Activated CD4-positive, alpha-beta memory T cell treated with anti-CD3 and anti-CD28 coated beads, Interleukin-2, amount 10 ng/mL, durations not matched to agents 7 days and 5 days (primary cell): ENCODE measurements around the gene HNF1B. TPM values are rescaled to one million over a fixed set of nuclear protein-coding genes. Genes with fewer than 3 reads are reported as not detected.
A peak's percentile ranks its signal among the peaks of the same experiment; 100 is the strongest.

Experiments
- CTCF ChIA-PET: fragments of 350-600 bp; sonication (Branson Sonifier 250); formaldehyde crosslinking; loops from one replicate; lab custom pipeline; 2021; ENCODE audit warnings: antibody characterized with exemption, inconsistent platforms; lab: Charles Lee
- POLR2A ChIA-PET: fragments of 350-600 bp; sonication (Branson Sonifier 250); formaldehyde crosslinking; loops from one replicate; lab custom pipeline; 2021; ENCODE audit warnings: antibody characterized with exemption; lab: Charles Lee
- DNase-seq: peaks from one replicate; pipeline ENCODE4 v3.0.0-alpha.2; 2020
- H3K27ac Mint-ChIP-seq: one replicate; pipeline ENCODE4 v1.8.0; 2021; ENCODE audit warnings: mild to moderate bottlenecking, mixed read lengths
- H3K27me3 Mint-ChIP-seq: one replicate; pipeline ENCODE4 v1.8.0; 2021; ENCODE audit warnings: mixed read lengths
- H3K36me3 Mint-ChIP-seq: one replicate; pipeline ENCODE4 v1.8.0; 2021; ENCODE audit warnings: low read depth, mixed read lengths
- H3K4me1 Mint-ChIP-seq: one replicate; pipeline ENCODE4 v1.8.0; 2021; ENCODE audit warnings: mixed read lengths
- H3K4me3 Mint-ChIP-seq: one replicate; pipeline ENCODE4 v1.8.0; 2021; ENCODE audit warnings: mild to moderate bottlenecking, mixed read lengths
- H3K9me3 Mint-ChIP-seq: one replicate; pipeline ENCODE4 v1.8.0; 2021; ENCODE audit warnings: mixed read lengths
- total RNA-seq, 2 experiments: library from RNA; stranded (reverse); gene quantifications; one replicate each; pipeline ENCODE4 v1.2.3, GENCODE V29; 2021

Gene HNF1B
- total RNA-seq, 2 experiments from 2014 or later, result not detected

GRCh38 chr17:37706446-37706845 lies 38.4 kb downstream of the HNF1B start:
- CTCF ChIA-PET, result interaction anchor here (5.8 kb wide), 1 partner anchor 85 kb away, joined by 39 read pairs; no protein-coding TSS in a partner anchor
- Mint-ChIP-seq H3K9me3 (no peaks in the 10 kb centered on the region), H3K36me3 (no peaks in the 10 kb centered on the region), H3K4me3 (no peak overlapping the region), H3K4me1 (peaks cover 9% of the 10 kb centered on the region), H3K27me3 (peaks cover 63% of the 10 kb centered on the region), H3K27ac (no peak overlapping the region)
- POLR2A ChIA-PET, result no interaction called here
- DNase-seq, result no peak

- CTCF ChIA-PET, result interaction anchor here (0.5 to 5.8 kb wide), 4 partner anchors 81 to 1854 kb away, joined by 3 to 39 read pairs (median 4); no protein-coding TSS in a partner anchor
- H3K4me1 Mint-ChIP-seq, result peaks cover 17% of the 10 kb centered on the region
These were observed 42.3 kb downstream of the HNF1B start for GRCh38 chr17:37702598-37702997.

GRCh38 chr17:37701496-37701898 lies 43.4 kb downstream of the HNF1B start:
- Mint-ChIP-seq H3K27me3 (peaks cover 48% of the 10 kb centered on the region), H3K4me1 (peaks cover 20% of the 10 kb centered on the region), H3K4me3 (no peak overlapping the region), H3K36me3 (no peaks in the 10 kb centered on the region), H3K9me3 (no peaks in the 10 kb centered on the region), H3K27ac (no peak overlapping the region)
- ChIA-PET POLR2A (no interaction called here), CTCF (interaction anchor here (1.5 to 5.8 kb wide), 3 partner anchors 68 to 89 kb away, joined by 3 to 39 read pairs (median 4); no protein-coding TSS in a partner anchor)
- peak; percentile 63 for DNase-seq

More at GRCh38 chr17:37702598-37702997, 42.3 kb downstream of the HNF1B start:
- POLR2A ChIA-PET, result no interaction called here
- Mint-ChIP-seq H3K27me3 (peaks cover 48% of the 10 kb centered on the region), H3K4me3 (no peak overlapping the region), H3K27ac (no peak overlapping the region), H3K36me3 (no peaks in the 10 kb centered on the region), H3K9me3 (no peaks in the 10 kb centered on the region)
- no peak for DNase-seq

- DNase-seq, result no peak
- H3K27ac Mint-ChIP-seq, result no peak overlapping the region
- CTCF ChIA-PET, result interaction anchor here (1.5 to 5.8 kb wide), 2 partner anchors 69 to 90 kb away, joined by 3 to 39 read pairs; no protein-coding TSS in a partner anchor
- peaks cover 48% of the 10 kb centered on the region for H3K27me3 Mint-ChIP-seq
- no peak overlapping the region for H3K4me3 Mint-ChIP-seq
- POLR2A ChIA-PET, result no interaction called here
- H3K4me1 Mint-ChIP-seq, result peaks cover 20% of the 10 kb centered on the region
- no peaks in the 10 kb centered on the region for H3K9me3 Mint-ChIP-seq
- no peaks in the 10 kb centered on the region for H3K36me3 Mint-ChIP-seq
These were observed 44.0 kb downstream of the HNF1B start for GRCh38 chr17:37700881-37701280.

- Mint-ChIP-seq H3K4me3 (no peak overlapping the region), H3K27ac (no peak overlapping the region), H3K36me3 (no peaks in the 10 kb centered on the region), H3K9me3 (peaks cover 3% of the 10 kb centered on the region), H3K27me3 (peaks cover 40% of the 10 kb centered on the region), H3K4me1 (peaks cover 20% of the 10 kb centered on the region)
- ChIA-PET POLR2A (no interaction called here), CTCF (interaction anchor here (0.6 kb wide), 2 partner anchors 117 to 118 kb away, joined by 3 read pairs; no protein-coding TSS in a partner anchor)
- DNase-seq, result no peak
These were observed 45.4 kb downstream of the HNF1B start for GRCh38 chr17:37699285-37699973.

GRCh38 chr17:37698911-37699255 lies 46.0 kb downstream of the HNF1B start:
- POLR2A ChIA-PET, result no interaction called here
- CTCF ChIA-PET, result interaction anchor here (0.6 kb wide), 2 partner anchors 117 to 119 kb away, joined by 3 read pairs; no protein-coding TSS in a partner anchor
- Mint-ChIP-seq H3K4me1 (peaks cover 20% of the 10 kb centered on the region), H3K27ac (no peak overlapping the region), H3K9me3 (peaks cover 3% of the 10 kb centered on the region), H3K27me3 (peaks cover 35% of the 10 kb centered on the region), H3K36me3 (no peaks in the 10 kb centered on the region), H3K4me3 (no peak overlapping the region)
- no peak for DNase-seq

GRCh38 chr17:37698132-37698910 lies 46.5 kb downstream of the HNF1B start:
- CTCF ChIA-PET, result interaction anchor here (0.6 to 1.1 kb wide), 3 partner anchors 93 to 119 kb away, joined by 3 to 6 read pairs (median 3); no protein-coding TSS in a partner anchor

GRCh38 chr17:37697381-37697780 lies 47.5 kb downstream of the HNF1B start:
- POLR2A ChIA-PET, result no interaction called here

More at GRCh38 chr17:37698132-37698910, 46.5 kb downstream of the HNF1B start:
- DNase-seq, result peak; percentile 17
- POLR2A ChIA-PET, result no interaction called here
- H3K4me1 Mint-ChIP-seq, result peaks cover 20% of the 10 kb centered on the region
- peaks cover 30% of the 10 kb centered on the region for H3K27me3 Mint-ChIP-seq
- H3K36me3 Mint-ChIP-seq, result no peaks in the 10 kb centered on the region
- H3K9me3 Mint-ChIP-seq, result peaks cover 3% of the 10 kb centered on the region
- no peak overlapping the region for H3K27ac Mint-ChIP-seq
- no peak overlapping the region for H3K4me3 Mint-ChIP-seq

GRCh38 chr17:37696366-37696765 lies 48.5 kb downstream of the HNF1B start:
- DNase-seq, result no peak
- CTCF ChIA-PET, result no interaction called here

More at GRCh38 chr17:37697381-37697780, 47.5 kb downstream of the HNF1B start:
- Mint-ChIP-seq H3K9me3 (peaks cover 3% of the 10 kb centered on the region), H3K27ac (no peak overlapping the region), H3K27me3 (peaks cover 24% of the 10 kb centered on the region), H3K36me3 (no peaks in the 10 kb centered on the region), H3K4me1 (peaks cover 18% of the 10 kb centered on the region), H3K4me3 (no peak overlapping the region)
- CTCF ChIA-PET, result interaction anchor here (1.1 kb wide), 1 partner anchor 94 kb away, joined by 6 read pairs; no protein-coding TSS in a partner anchor
- DNase-seq, result no peak

GRCh38 chr17:37695726-37696125 lies 49.1 kb downstream of the HNF1B start:
- no peak for DNase-seq
- Mint-ChIP-seq H3K27ac (no peak overlapping the region), H3K4me3 (no peak overlapping the region), H3K27me3 (peaks cover 18% of the 10 kb centered on the region), H3K4me1 (peaks cover 16% of the 10 kb centered on the region), H3K9me3 (peaks cover 3% of the 10 kb centered on the region), H3K36me3 (no peaks in the 10 kb centered on the region)
- ChIA-PET POLR2A (no interaction called here), CTCF (no interaction called here)

More at GRCh38 chr17:37696366-37696765, 48.5 kb downstream of the HNF1B start:
- peaks cover 19% of the 10 kb centered on the region for H3K27me3 Mint-ChIP-seq
- no peak overlapping the region for H3K4me3 Mint-ChIP-seq
- no peaks in the 10 kb centered on the region for H3K36me3 Mint-ChIP-seq
- peaks cover 16% of the 10 kb centered on the region for H3K4me1 Mint-ChIP-seq
- POLR2A ChIA-PET, result no interaction called here
- H3K9me3 Mint-ChIP-seq, result peaks cover 3% of the 10 kb centered on the region
- H3K27ac Mint-ChIP-seq, result no peak overlapping the region

GRCh38 chr17:37694734-37695133 lies 50.1 kb downstream of the HNF1B start:
- no peak overlapping the region for H3K4me3 Mint-ChIP-seq
- CTCF ChIA-PET, result no interaction called here
- POLR2A ChIA-PET, result no interaction called here
- H3K9me3 Mint-ChIP-seq, result peaks cover 3% of the 10 kb centered on the region
- H3K27ac Mint-ChIP-seq, result no peak overlapping the region
- peaks cover 14% of the 10 kb centered on the region for H3K27me3 Mint-ChIP-seq
- DNase-seq, result no peak
- no peaks in the 10 kb centered on the region for H3K36me3 Mint-ChIP-seq
- H3K4me1 Mint-ChIP-seq, result peaks cover 16% of the 10 kb centered on the region

- DNase-seq, result no peak
- ChIA-PET POLR2A (no interaction called here), CTCF (no interaction called here)
- Mint-ChIP-seq H3K27ac (no peak overlapping the region), H3K4me3 (no peak overlapping the region), H3K4me1 (peaks cover 9% of the 10 kb centered on the region), H3K9me3 (peaks cover 3% of the 10 kb centered on the region), H3K27me3 (peaks cover 14% of the 10 kb centered on the region), H3K36me3 (no peaks in the 10 kb centered on the region)
These were observed 51.5 kb downstream of the HNF1B start for GRCh38 chr17:37693328-37693727.

- no peaks in the 10 kb centered on the region for H3K4me1 Mint-ChIP-seq
- H3K27me3 Mint-ChIP-seq, result peaks cover 8% of the 10 kb centered on the region
- H3K27ac Mint-ChIP-seq, result no peak overlapping the region
- ChIA-PET POLR2A (no interaction called here), CTCF (no interaction called here)
- no peak for DNase-seq
- H3K4me3 Mint-ChIP-seq, result no peak overlapping the region
- H3K9me3 Mint-ChIP-seq, result peaks cover 3% of the 10 kb centered on the region
- H3K36me3 Mint-ChIP-seq, result no peaks in the 10 kb centered on the region
These were observed 53.1 kb downstream of the HNF1B start for GRCh38 chr17:37691807-37692206.
